Osteocyte (in vitro differentiated cells): ENCODE data around the gene PSRC1. TPM values are rescaled to one million over a fixed set of nuclear protein-coding genes. Genes with fewer than 3 reads are reported as not detected.

Experiments used
- DNase-seq: peaks from one replicate; pipeline ENCODE4 v3.0.0; 2021; ENCODE audit warnings: mixed read lengths; ENCODE audit not compliant: unreplicated experiment; ENCODE audit errors: extremely low spot score
- H3K27ac Mint-ChIP-seq: one replicate; pipeline ENCODE4 v1.8.0; 2021; ENCODE audit warnings: mild to moderate bottlenecking, mixed read lengths; ENCODE audit not compliant: unreplicated experiment
- H3K27me3 Mint-ChIP-seq: one replicate; pipeline ENCODE4 v1.8.0; 2021; ENCODE audit warnings: mixed read lengths; ENCODE audit not compliant: unreplicated experiment
- H3K36me3 Mint-ChIP-seq: one replicate; pipeline ENCODE4 v1.8.0; 2021; ENCODE audit warnings: mixed read lengths; ENCODE audit not compliant: unreplicated experiment
- H3K4me1 Mint-ChIP-seq: one replicate; pipeline ENCODE4 v1.8.0; 2021; ENCODE audit warnings: mixed read lengths; ENCODE audit not compliant: unreplicated experiment
- H3K4me3 Mint-ChIP-seq: one replicate; pipeline ENCODE4 v1.8.0; 2021; ENCODE audit warnings: mild to moderate bottlenecking, moderate library complexity, mixed read lengths; ENCODE audit not compliant: unreplicated experiment
- H3K9me3 Mint-ChIP-seq: one replicate; pipeline ENCODE4 v1.8.0; 2021; ENCODE audit warnings: mixed read lengths; ENCODE audit not compliant: unreplicated experiment
- CTCF ChIP-seq: fragments of 200-600 bp; sonication (generic); IDR thresholded peaks from 2 replicates; pipeline ENCODE4 v1.5.0; 2021; ENCODE audit warnings: antibody characterized with exemption, mild to moderate bottlenecking, moderate library complexity
- total RNA-seq: library from RNA; stranded (reverse); gene quantifications from 2 replicates; pipeline ENCODE4 v1.2.1, GENCODE V29; 2021

PSRC1 gene
- total RNA-seq, 1 donor from 2014 or later: 9.3 TPM

- no peak for TF ChIP-seq CTCF
- Mint-ChIP-seq H3K9me3 (no peaks in the 10 kb centered on the region), H3K27ac (no peak overlapping the region), H3K36me3 (no peaks in the 10 kb centered on the region), H3K27me3 (no peaks in the 10 kb centered on the region), H3K4me1 (peaks cover 14% of the 10 kb centered on the region), H3K4me3 (no peak overlapping the region)
- DNase-seq: no peak
Measured at GRCh38 chr1:109246141-109246551, 36.8 kb downstream of the PSRC1 start.

- Mint-ChIP-seq H3K4me3 (no peak overlapping the region), H3K27ac (no peak overlapping the region), H3K27me3 (no peaks in the 10 kb centered on the region), H3K4me1 (peaks cover 24% of the 10 kb centered on the region), H3K9me3 (no peaks in the 10 kb centered on the region), H3K36me3 (peaks cover 4% of the 10 kb centered on the region)
- DNase-seq: no peak
- no peak for TF ChIP-seq CTCF
Measured at GRCh38 chr1:109243860-109244552, 38.9 kb downstream of the PSRC1 start.

- peaks cover 22% of the 10 kb centered on the region for H3K4me1 Mint-ChIP-seq
- no peaks in the 10 kb centered on the region for H3K9me3 Mint-ChIP-seq
- DNase-seq: no peak
- H3K27ac Mint-ChIP-seq: no peak overlapping the region
- H3K4me3 Mint-ChIP-seq: no peak overlapping the region
- peaks cover 9% of the 10 kb centered on the region for H3K36me3 Mint-ChIP-seq
- no peaks in the 10 kb centered on the region for H3K27me3 Mint-ChIP-seq
- TF ChIP-seq CTCF: no peak
Measured at GRCh38 chr1:109243221-109243620, 39.7 kb downstream of the PSRC1 start.

GRCh38 chr1:109242387-109242786 is 40.6 kb downstream of the PSRC1 start:
- H3K27me3 Mint-ChIP-seq: no peaks in the 10 kb centered on the region
- peaks cover 22% of the 10 kb centered on the region for H3K4me1 Mint-ChIP-seq
- H3K36me3 Mint-ChIP-seq: peaks cover 17% of the 10 kb centered on the region
- peak; percentile 64 for DNase-seq
- no peak overlapping the region for H3K4me3 Mint-ChIP-seq
- no peak overlapping the region for H3K27ac Mint-ChIP-seq
- TF ChIP-seq CTCF: no peak
- H3K9me3 Mint-ChIP-seq: no peaks in the 10 kb centered on the region

GRCh38 chr1:109241841-109242345 is 41.1 kb downstream of the PSRC1 start:
- peak overlapping the region; percentile 11 for H3K27ac Mint-ChIP-seq
- no peak for TF ChIP-seq CTCF
- DNase-seq: no peak
- H3K4me3 Mint-ChIP-seq: no peak overlapping the region
- peaks cover 22% of the 10 kb centered on the region for H3K4me1 Mint-ChIP-seq
- no peaks in the 10 kb centered on the region for H3K9me3 Mint-ChIP-seq
- H3K36me3 Mint-ChIP-seq: peaks cover 22% of the 10 kb centered on the region
- no peaks in the 10 kb centered on the region for H3K27me3 Mint-ChIP-seq
